Measurements from ENCODE around the gene VAV2. TPM values are rescaled to one million over a fixed set of nuclear protein-coding genes. Genes with fewer than 3 reads are reported as not detected.
A peak's percentile ranks its signal among the peaks of the same experiment; 100 is the strongest.
"Not testable (repeated sequence)": the region's sequence is repeated elsewhere in the genome, so short reads cannot be mapped to it uniquely, and the experiment has no call there.

The VAV2 gene
- total RNA-seq, 1 experiment from 2014 or later: 21.4 TPM

DNA sequence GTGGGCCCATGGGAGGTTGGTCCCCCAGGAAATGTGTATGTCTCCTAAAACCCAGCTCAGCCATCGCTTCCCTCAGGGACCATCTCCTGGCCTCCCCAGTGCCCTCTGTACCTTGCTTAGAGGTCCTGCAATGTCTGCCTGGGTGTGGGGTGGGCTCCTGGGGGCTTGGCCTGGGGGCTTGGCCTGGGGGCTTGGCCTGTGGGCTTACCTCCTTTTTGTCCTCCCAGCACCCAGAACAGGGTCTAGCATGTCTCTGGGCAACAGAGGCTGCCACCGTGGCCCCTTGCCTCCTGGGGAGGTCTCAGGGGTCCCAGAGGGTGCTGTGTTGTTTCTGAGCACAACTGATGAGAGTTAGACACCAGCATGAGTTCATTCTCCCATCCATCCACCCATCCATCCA is 10.7 kb upstream of the VAV2 start:
- no peak for DNase-seq (ENCODE audit: low spot score)
- in situ Hi-C loops (cut with HindIII; ENCODE audit: low sequenced_read_pairs): loop anchor here (25.0 kb wide), 1 partner anchor 215 kb away; no protein-coding TSS in a partner anchor

- in situ Hi-C loops (cut with HindIII; ENCODE audit: low sequenced_read_pairs): loop anchor here (25.0 kb wide), 1 partner anchor 213 kb away; no protein-coding TSS in a partner anchor
- DNase-seq (ENCODE audit: low spot score): no peak
These were observed 7.7 kb upstream of the VAV2 start for GRCh38 chr9:133999851-134000265.

- no peak for DNase-seq (ENCODE audit: low spot score)
- in situ Hi-C loops (cut with HindIII; ENCODE audit: low sequenced_read_pairs): no loop called here
These were observed 6.9 kb upstream of the VAV2 start for GRCh38 chr9:133998915-133999595.

GRCh38 chr9:133997584-133997983 is 5.5 kb upstream of the VAV2 start:
- in situ Hi-C loops (cut with HindIII; ENCODE audit: low sequenced_read_pairs): no loop called here
- no peak for DNase-seq (ENCODE audit: low spot score)

GRCh38 chr9:133996531-133997520 is 4.7 kb upstream of the VAV2 start:
- no peak for DNase-seq (ENCODE audit: low spot score)
- in situ Hi-C loops (cut with HindIII; ENCODE audit: low sequenced_read_pairs): no loop called here

DNA sequence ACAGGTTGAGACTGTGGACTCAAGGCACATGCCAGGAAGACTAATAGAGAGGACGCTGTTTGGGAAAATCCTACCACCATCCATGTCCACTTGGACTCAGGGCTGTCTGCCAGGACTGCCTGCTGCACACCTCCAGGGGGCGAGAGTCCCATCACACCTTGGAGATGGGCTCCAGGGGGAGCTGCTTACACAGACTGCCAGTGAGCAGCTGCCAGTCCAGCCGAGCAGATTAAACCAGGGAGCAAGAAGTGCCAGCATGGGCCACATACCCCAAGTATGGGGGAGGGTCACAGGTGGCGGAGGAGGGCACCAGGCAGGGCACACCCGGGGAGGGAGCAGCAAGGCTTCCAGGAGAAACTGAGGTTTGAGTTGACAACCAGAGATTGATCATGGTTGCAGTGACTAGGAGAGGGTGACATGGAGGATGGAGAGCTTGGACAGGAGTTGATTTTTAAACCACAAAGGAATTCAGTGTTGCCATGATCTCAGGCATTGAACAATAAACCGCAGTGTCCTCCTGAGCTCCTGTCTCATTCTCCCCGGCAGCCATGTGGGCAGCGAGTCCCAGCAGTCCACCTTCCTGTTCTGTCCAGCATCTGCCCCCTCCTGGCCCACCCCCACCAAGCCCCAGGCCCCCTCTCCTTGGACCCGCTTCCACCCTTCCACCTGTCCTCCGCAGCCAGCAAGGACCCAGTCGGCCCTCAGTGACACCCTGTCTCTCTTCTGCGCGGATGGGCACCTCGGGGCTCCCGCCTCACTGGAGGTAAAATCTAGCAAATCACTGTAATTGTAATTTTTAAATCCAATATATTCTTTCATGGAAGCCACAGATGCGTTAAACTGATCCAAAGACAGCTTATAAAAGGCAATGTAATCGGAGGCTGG is 3.1 kb upstream of the VAV2 start:
- no peak for DNase-seq (ENCODE audit: low spot score)
- in situ Hi-C loops (cut with HindIII; ENCODE audit: low sequenced_read_pairs): no loop called here

DNA sequence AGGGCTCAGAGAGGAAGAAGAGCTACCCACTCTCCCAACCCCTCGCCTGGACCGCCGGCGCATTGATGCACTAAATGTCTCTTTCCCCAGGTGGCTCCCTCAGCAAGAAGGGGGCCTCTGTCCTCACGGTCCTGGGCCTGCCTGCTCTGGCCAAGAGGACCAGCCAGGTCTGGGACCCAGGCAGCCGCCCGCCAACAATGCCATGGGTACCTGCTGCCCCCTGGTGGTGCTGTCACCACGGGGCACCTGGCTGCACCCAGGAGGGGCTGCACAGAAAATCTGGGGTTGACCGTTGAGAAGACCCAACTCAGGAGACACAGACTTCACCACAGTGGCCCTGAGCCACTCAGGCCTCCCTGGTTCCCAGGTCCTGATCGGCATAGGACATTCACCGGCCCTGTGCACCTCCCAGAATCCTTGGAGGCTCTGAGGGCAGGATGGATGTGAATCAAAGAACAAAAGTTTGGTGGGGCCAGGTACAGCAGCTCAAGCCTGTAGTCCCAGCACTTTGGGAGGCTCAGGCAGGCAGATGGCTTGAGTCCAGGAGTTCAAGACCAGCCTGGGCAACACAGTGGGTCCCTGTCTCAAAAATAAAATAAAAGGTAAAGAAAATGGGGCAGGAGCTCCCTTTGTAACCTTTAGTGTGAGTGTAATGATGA is 2.4 kb upstream of the VAV2 start:
- in situ Hi-C loops (cut with HindIII; ENCODE audit: low sequenced_read_pairs): no loop called here
- peak; percentile 58 for DNase-seq (ENCODE audit: low spot score)

GRCh38 chr9:133993635-133994253 is 1.6 kb upstream of the VAV2 start:
- in situ Hi-C loops (cut with HindIII; ENCODE audit: low sequenced_read_pairs): no loop called here
- no peak for DNase-seq (ENCODE audit: low spot score)

DNA sequence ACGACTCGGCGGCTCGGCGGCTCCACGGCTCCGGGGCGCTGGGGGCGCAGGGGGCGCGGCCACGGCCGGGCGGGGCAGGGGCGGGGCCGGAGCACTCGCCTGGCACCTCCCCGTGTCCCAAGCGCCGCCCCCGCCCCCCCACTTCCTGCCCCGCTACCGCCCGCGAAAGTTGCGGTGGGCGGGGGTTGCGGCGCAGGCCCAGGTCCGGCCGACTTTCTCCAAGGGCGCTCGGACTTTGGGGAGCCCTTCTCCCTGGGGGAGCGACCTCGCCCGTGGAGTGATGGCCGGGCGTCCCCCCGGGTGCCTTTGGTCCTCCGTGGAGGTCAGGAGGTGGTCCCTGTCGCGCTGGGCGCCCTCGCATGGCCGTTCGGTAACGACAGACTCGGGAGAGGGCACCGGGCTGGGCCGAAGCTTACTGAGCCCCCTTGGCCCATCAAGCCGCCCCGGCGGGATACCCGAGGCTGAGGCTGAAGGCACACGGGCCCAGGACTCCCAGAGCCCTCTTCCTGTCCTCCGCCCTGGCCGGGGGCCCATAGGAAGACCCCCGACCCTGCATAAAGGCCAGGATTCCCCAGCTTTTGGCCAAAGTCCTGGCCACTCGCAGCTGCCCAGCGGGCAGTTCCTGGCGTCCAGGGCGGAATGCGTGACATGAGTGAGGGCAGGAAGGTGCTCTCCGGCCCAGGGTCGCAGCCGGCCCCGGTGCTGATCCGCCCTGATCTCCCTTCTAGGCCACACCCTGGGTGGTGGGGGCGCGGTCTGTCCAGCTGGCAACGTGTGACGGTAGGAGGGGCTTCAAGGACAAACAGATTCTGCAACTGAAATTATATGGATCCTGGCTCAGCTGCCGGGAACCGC is 883 bp upstream of the VAV2 start:
- no peak for DNase-seq (ENCODE audit: low spot score)
- in situ Hi-C loops (cut with HindIII; ENCODE audit: low sequenced_read_pairs): no loop called here

DNA sequence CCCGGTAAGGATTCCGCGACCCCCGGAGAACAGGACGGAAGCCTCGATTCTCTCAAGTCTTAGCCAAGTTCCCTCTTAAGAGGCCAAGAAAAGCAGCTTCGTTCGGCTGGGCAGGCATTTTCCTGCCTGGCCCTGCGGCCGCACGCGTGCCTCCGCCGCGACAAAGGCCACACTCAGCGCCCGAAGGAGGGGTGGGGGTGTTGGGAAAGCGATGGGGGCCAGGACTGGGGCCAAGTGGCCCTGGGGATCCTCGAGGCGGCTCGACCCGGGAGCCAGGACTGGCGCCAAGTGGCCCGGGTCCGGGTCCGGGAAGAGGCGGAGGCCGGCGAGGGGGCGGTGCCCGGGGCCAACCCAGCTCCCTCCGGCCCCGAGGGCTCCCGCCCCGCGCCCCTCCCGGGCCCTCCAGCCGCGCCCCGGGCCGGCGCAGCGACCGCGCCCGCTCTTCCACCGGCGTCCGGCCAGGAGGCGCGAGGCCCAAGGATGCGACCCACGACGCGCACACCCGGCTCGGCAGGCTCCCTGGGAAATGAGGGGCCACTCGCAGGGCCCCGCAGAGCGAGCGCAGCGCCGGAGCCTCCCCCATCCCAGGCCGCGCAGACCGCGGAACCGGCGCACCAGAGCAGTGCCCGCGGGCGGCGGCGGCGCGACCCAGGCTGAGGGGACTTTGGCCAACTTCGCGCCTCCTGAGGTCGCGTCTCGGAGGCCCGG is 756 bp downstream of the VAV2 start:
- no peak for DNase-seq (ENCODE audit: low spot score)
- in situ Hi-C loops (cut with HindIII; ENCODE audit: low sequenced_read_pairs): no loop called here

DNA sequence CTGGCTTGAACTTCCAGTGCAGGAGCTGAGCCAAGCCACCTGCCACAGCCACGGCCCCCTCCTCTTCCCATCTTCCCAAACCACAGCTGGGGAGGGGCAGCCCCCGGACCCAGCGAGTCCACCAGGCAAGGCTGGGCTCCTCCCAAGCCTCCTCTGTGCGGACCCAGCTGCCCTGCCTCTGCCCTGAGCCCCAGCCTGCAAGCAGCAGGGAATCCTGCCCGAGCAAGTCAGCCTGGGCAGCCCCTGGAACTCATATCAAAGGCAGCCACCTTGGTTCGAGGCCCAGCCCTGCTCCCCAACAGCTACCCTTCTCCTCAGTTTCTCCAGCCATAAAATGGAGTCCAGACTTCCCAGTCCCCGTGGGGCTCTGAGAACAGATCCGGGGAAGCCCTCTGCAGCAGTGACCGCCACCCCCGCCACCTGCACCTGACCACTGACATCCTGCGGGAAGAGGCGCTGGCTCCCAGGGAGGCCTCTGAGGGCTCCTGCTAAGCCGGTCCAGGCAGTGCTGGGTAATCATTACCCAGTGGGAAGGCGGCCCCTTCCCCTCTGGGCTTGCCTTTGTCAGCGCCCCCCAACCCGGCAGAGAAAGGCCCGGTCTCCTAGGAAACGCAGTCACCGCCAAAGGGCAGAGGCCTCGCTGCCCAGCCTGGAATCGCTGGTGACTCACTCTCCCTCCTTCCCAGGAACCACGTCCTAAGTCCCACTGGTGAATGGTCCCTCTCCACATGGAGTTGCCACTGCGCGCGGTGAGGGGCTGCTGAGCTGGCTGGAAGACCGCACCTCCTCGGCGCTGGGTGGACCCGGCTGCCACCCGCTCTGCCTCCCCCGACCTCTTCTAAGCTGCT is 1.5 kb downstream of the VAV2 start:
- in situ Hi-C loops (cut with HindIII; ENCODE audit: low sequenced_read_pairs): no loop called here
- no peak for DNase-seq (ENCODE audit: low spot score)

GRCh38 chr9:133989625-133990365 is 2.3 kb downstream of the VAV2 start:
- in situ Hi-C loops (cut with HindIII; ENCODE audit: low sequenced_read_pairs): no loop called here
- no peak for DNase-seq (ENCODE audit: low spot score)

DNA sequence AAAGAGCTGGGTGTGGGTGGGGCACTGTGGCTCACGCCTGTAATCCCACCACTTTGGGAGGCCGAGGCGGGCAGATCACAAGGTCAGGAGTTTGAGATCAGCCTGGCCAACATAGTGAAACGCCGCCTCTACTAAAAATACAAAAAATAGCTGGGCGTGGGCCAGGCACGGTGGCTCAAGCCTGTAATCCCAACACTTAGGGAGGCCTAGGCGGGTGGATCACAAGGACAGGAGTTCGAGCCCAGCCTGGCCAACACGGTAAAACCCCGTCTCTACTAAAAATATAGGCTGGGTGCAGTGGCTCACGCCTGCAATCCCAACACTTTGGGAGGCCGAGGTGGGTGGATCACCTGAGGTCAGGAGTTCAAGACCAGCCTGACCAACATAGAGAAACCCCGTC is 3.4 kb downstream of the VAV2 start:
- in situ Hi-C loops (cut with HindIII; ENCODE audit: low sequenced_read_pairs); DNase-seq (ENCODE audit: low spot score): not testable (repeated sequence)

GRCh38 chr9:133987946-133988665 is 4.0 kb downstream of the VAV2 start:
- no peak for DNase-seq (ENCODE audit: low spot score)
- in situ Hi-C loops (cut with HindIII; ENCODE audit: low sequenced_read_pairs): no loop called here

DNA sequence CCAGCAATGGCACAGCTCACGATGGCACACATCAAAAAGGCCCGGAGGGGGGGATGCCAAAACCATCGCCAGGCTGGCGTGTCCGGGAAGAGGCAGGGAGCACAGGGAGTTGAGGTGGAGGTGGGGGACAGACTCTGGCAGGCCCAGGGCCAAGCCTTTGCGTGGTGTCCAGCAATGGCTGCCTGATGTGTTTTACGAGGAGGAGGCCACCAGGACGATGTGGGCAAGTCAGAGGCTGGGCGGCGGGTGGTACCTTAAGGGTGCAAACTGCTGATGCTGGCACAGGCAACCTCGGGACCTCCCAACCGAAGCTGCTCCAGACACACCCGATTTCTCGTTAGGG is 4.7 kb downstream of the VAV2 start:
- in situ Hi-C loops (cut with HindIII; ENCODE audit: low sequenced_read_pairs): no loop called here
- DNase-seq (ENCODE audit: low spot score): no peak

Measured in G401 (cell line).